Inferior parietal cortex (tissue), 1 donor: ENCODE data around the gene B3GNT2.
"Not testable (repeated sequence)": the region's sequence is repeated elsewhere in the genome, so short reads cannot be mapped to it uniquely, and the experiment has no call there.

ENCODE experiments used
- DNase-seq: peaks from one replicate; pipeline ENCODE4 v3.0.0-alpha.2; 2016; ENCODE audit errors: extremely low spot score

Gene B3GNT2

GRCh38 chr2:62195421-62196277, at the start of gene B3GNT2:
Gene B3GNT2, plus strand, starts transcription at chr2:62196115. Its CDS starts 26,106 bp downstream, at chr2:62222221.
- DNase-seq = peak; percentile 47

GRCh38 chr2:62146790-62147189, 49.1 kb upstream of the B3GNT2 start:
- not testable (repeated sequence) for DNase-seq

- no peak for DNase-seq
Observed at GRCh38 chr2:62147610-62148301, 48.2 kb upstream of the B3GNT2 start.

GRCh38 chr2:62149708-62150107, 46.2 kb upstream of the B3GNT2 start:
- no peak for DNase-seq

GRCh38 chr2:62150597-62151305, 45.2 kb upstream of the B3GNT2 start:
- no peak for DNase-seq

- no peak for DNase-seq
Observed at GRCh38 chr2:62151306-62151638, 44.6 kb upstream of the B3GNT2 start.

- no peak for DNase-seq
Observed at GRCh38 chr2:62152000-62152399, 43.9 kb upstream of the B3GNT2 start.

- DNase-seq = no peak
Observed at GRCh38 chr2:62156861-62157496, 38.9 kb upstream of the B3GNT2 start.

GRCh38 chr2:62158444-62159121, 37.3 kb upstream of the B3GNT2 start:
- no peak for DNase-seq

GRCh38 chr2:62160691-62161090, 35.2 kb upstream of the B3GNT2 start:
- not testable (repeated sequence) for DNase-seq

GRCh38 chr2:62163106-62163831, 32.6 kb upstream of the B3GNT2 start:
- DNase-seq = no peak

GRCh38 chr2:62163834-62164233, 32.1 kb upstream of the B3GNT2 start:
- DNase-seq = no peak

GRCh38 chr2:62175728-62176127, 20.2 kb upstream of the B3GNT2 start:
- no peak for DNase-seq

GRCh38 chr2:62176801-62177200, 19.1 kb upstream of the B3GNT2 start:
- DNase-seq = no peak

- no peak for DNase-seq
Observed at GRCh38 chr2:62177392-62178049, 18.4 kb upstream of the B3GNT2 start.

- DNase-seq = no peak
Observed at GRCh38 chr2:62178741-62179271, 17.1 kb upstream of the B3GNT2 start.

GRCh38 chr2:62180975-62181374, 14.9 kb upstream of the B3GNT2 start:
- no peak for DNase-seq

GRCh38 chr2:62181843-62182242, 14.1 kb upstream of the B3GNT2 start:
- DNase-seq = no peak

- no peak for DNase-seq
Observed at GRCh38 chr2:62184512-62185230, 11.2 kb upstream of the B3GNT2 start.
